Common myeloid progenitor, CD34-positive (primary cell): Measurements from ENCODE around the gene SLC22A23.

Experiments used
- CTCF ChIA-PET: fragments of 350-600 bp; sonication (Branson Sonifier 250); formaldehyde crosslinking; loops from one replicate; lab custom pipeline; 2021; ENCODE audit warnings: antibody characterized with exemption; lab: Charles Lee
- POLR2A ChIA-PET: fragments of 350-600 bp; sonication (Branson Sonifier 250); formaldehyde crosslinking; loops from one replicate; lab custom pipeline; 2021; ENCODE audit warnings: antibody characterized with exemption; lab: Charles Lee
- DNase-seq, 3 donors: peaks; one replicate each; pipeline versions ENCODE4 v3.0.0 to v3.0.0-alpha.2; 2013
- H3K27ac ChIP-seq, 2 experiments: 1 replicate in 1 of 2; 2 replicates in 1 of 2; pipeline ENCODE4 v1.7.0; 2013; ENCODE audit warnings: inconsistent platforms in 2 of 2, low read length in 2 of 2, mild to moderate bottlenecking in 2 of 2, low read depth in 1 of 2, moderate library complexity in 1 of 2; ENCODE audit not compliant: severe bottlenecking in 2 of 2, insufficient read depth in 1 of 2, poor library complexity in 1 of 2
- H3K27me3 ChIP-seq, 5 experiments: replicated peaks in 2 of 5; 1 replicate in 3 of 5; 2 replicates in 2 of 5; pipeline versions ENCODE4 v1.6.1 to v1.7.0; 2013; ENCODE audit warnings: low read length in 4 of 5, mild to moderate bottlenecking in 2 of 5, moderate library complexity in 2 of 5, inconsistent platforms in 1 of 5; ENCODE audit not compliant: insufficient read depth in 5 of 5, control insufficient read depth in 4 of 5
- H3K36me3 ChIP-seq, 4 experiments: 1 replicate in 2 of 4; 2 replicates in 2 of 4; pipeline versions ENCODE4 v1.6.1 to v1.7.0; 2013; ENCODE audit warnings: low read length in 3 of 4, control low read depth in 1 of 4, mild to moderate bottlenecking in 1 of 4; ENCODE audit not compliant: control insufficient read depth in 4 of 4, insufficient read depth in 4 of 4
- H3K4me1 ChIP-seq, 4 experiments: 1 replicate in 3 of 4; 2 replicates in 1 of 4; pipeline versions ENCODE4 v1.6.1 to v1.7.1; 2013; ENCODE audit warnings: low read length in 3 of 4, mild to moderate bottlenecking in 3 of 4, control low read depth in 1 of 4, inconsistent platforms in 1 of 4, moderate library complexity in 1 of 4; ENCODE audit not compliant: control insufficient read depth in 4 of 4, insufficient read depth in 4 of 4; ENCODE audit errors: control extremely low read depth in 1 of 4
- H3K4me3 ChIP-seq, 7 experiments: 1 replicate in 4 of 7; 2 replicates in 3 of 7; pipeline versions ENCODE4 v1.5.1 to v1.7.0; 2013; ENCODE audit warnings: mild to moderate bottlenecking in 7 of 7, low read length in 6 of 7, moderate library complexity in 6 of 7, inconsistent platforms in 2 of 7, low read depth in 2 of 7, control low read depth in 1 of 7; ENCODE audit not compliant: insufficient read depth in 4 of 7, control insufficient read depth in 1 of 7; ENCODE audit errors: extremely low read depth in 1 of 7
- H3K9me3 ChIP-seq, 5 experiments: 1 replicate in 4 of 5; 2 replicates in 1 of 5; pipeline versions ENCODE4 v1.6.1 to v1.7.1; 2013; ENCODE audit warnings: low read length in 4 of 5, mild to moderate bottlenecking in 2 of 5, inconsistent platforms in 1 of 5, low read depth in 1 of 5, moderate library complexity in 1 of 5; ENCODE audit not compliant: control insufficient read depth in 4 of 5, insufficient read depth in 2 of 5; ENCODE audit errors: control extremely low read depth in 1 of 5
- WGBS: methylation state at CpG from one replicate; pipeline ENCODE4 v1.1.5; 2013; ENCODE audit not compliant: insufficient coverage; 5-methylcytosine and 5-hydroxymethylcytosine counted together

SLC22A23 gene

DNA sequence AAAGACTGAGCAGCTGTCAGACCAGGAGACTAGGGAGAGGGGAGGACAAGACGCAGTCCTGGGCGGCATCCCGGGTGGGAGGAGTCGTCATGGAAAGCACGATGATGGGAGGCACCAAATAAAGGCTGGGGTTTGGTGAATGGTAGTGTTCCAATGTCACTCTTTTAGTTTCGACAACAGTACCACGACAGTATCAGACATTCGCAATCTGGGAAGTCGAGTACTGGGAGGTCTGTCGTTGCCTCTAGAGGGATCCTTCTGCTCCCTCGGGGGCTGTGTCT is 166.0 kb downstream of the SLC22A23 start:
- Histone ChIP-seq H3K9me3 (no peaks in the 10 kb centered on the region), H3K36me3 (peaks cover 0 to 4% (median 0%) of the 10 kb centered on the region in 4 experiments), H3K4me1 (peaks cover 0 to 2% (median 0%) of the 10 kb centered on the region in 4 experiments), H3K4me3 (no peak overlapping the region), H3K27me3 (no peaks in the 10 kb centered on the region), H3K27ac (no peak overlapping the region)
- no peak for DNase-seq
- 81% methylated on average over 11 of the region's 11 CpGs for WGBS
- CTCF ChIA-PET = interaction anchor here (1.2 to 1.5 kb wide), 2 partner anchors 440 to 458 kb away, joined by 3 read pairs; no protein-coding TSS in a partner anchor
- POLR2A ChIA-PET = no interaction called here

GRCh38 chr6:3290149-3290930 is 166.5 kb downstream of the SLC22A23 start:
- peaks cover 0 to 2% (median 0%) of the 10 kb centered on the region in 4 experiments for H3K4me1 ChIP-seq
- DNase-seq = no peak
- no peak overlapping the region for H3K27ac ChIP-seq
- H3K36me3 ChIP-seq = peaks cover 0 to 4% (median 0%) of the 10 kb centered on the region in 4 experiments
- ChIA-PET POLR2A (no interaction called here), CTCF (interaction anchor here (0.9 to 1.3 kb wide), 3 partner anchors 18 to 459 kb away, joined by 3 to 4 read pairs (median 3); no protein-coding TSS in a partner anchor)
- no peaks in the 10 kb centered on the region for H3K27me3 ChIP-seq
- H3K9me3 ChIP-seq = no peaks in the 10 kb centered on the region
- WGBS = 96% methylated on average over 12 of the region's 15 CpGs
- H3K4me3 ChIP-seq = no peak overlapping the region

DNA sequence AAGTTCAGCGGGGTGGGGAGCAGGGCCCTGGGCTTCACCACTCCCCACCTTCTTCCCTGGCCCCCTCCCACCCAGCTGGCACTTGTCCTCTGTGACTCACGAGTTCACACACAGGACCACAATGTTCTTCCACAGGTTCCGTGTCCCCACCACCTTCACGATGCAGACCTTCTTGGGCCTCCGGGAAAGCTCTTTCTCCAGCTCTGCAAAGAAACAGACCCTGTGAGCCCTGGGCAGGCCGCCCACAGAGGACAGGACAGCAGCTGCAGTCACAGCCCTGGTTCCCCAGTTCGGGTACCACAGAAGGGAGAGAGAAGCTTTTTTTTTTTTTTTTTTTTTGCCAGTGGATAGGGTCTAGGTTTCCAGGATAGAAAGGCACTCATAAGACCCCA is 167.2 kb downstream of the SLC22A23 start:
- 93% methylated on average over 3 of the region's 7 CpGs for WGBS
- POLR2A ChIA-PET = interaction anchor here (0.6 kb wide), 1 partner anchor 35 kb away, joined by 3 read pairs; no protein-coding TSS in a partner anchor
- H3K27ac ChIP-seq = no peak overlapping the region
- H3K4me1 ChIP-seq = peaks cover 0 to 2% (median 0%) of the 10 kb centered on the region in 4 experiments
- H3K36me3 ChIP-seq = peaks cover 0 to 4% (median 0%) of the 10 kb centered on the region in 4 experiments
- H3K9me3 ChIP-seq = no peaks in the 10 kb centered on the region
- no peak for DNase-seq
- no peak overlapping the region for H3K4me3 ChIP-seq
- CTCF ChIA-PET = interaction anchor here (0.9 to 1.3 kb wide), 3 partner anchors 12 to 440 kb away, joined by 3 to 4 read pairs (median 3); no protein-coding TSS in a partner anchor
- H3K27me3 ChIP-seq = no peaks in the 10 kb centered on the region

GRCh38 chr6:3288711-3289663 is 167.9 kb downstream of the SLC22A23 start:
- H3K36me3 ChIP-seq = peaks cover 0 to 4% (median 0%) of the 10 kb centered on the region in 4 experiments
- no peak overlapping the region for H3K27ac ChIP-seq
- 94% methylated on average over 18 of the region's 21 CpGs for WGBS
- no peak for DNase-seq
- no peaks in the 10 kb centered on the region for H3K9me3 ChIP-seq
- POLR2A ChIA-PET = interaction anchor here (0.6 kb wide), 1 partner anchor 35 kb away, joined by 3 read pairs; no protein-coding TSS in a partner anchor
- CTCF ChIA-PET = interaction anchor here (1.1 to 1.3 kb wide), 3 partner anchors 12 to 441 kb away, joined by 3 to 4 read pairs (median 3); no protein-coding TSS in a partner anchor
- no peak overlapping the region for H3K4me3 ChIP-seq
- no peaks in the 10 kb centered on the region for H3K27me3 ChIP-seq
- peaks cover 0 to 2% (median 0%) of the 10 kb centered on the region in 4 experiments for H3K4me1 ChIP-seq

GRCh38 chr6:3287976-3288707 is 168.7 kb downstream of the SLC22A23 start:
- peaks cover 0 to 4% (median 1%) of the 10 kb centered on the region in 4 experiments for H3K36me3 ChIP-seq
- no peaks in the 10 kb centered on the region for H3K9me3 ChIP-seq
- peaks cover 0 to 2% (median 0%) of the 10 kb centered on the region in 4 experiments for H3K4me1 ChIP-seq
- ChIA-PET CTCF (interaction anchor here (1.2 kb wide), 1 partner anchor 442 kb away, joined by 3 read pairs; no protein-coding TSS in a partner anchor), POLR2A (no interaction called here)
- H3K27me3 ChIP-seq = no peaks in the 10 kb centered on the region
- DNase-seq = peak; percentile 32 to 83 (median 60)
- H3K27ac ChIP-seq = no peak overlapping the region
- H3K4me3 ChIP-seq = no peak overlapping the region
- WGBS = 79% methylated on average over 11 of the region's 17 CpGs

DNA sequence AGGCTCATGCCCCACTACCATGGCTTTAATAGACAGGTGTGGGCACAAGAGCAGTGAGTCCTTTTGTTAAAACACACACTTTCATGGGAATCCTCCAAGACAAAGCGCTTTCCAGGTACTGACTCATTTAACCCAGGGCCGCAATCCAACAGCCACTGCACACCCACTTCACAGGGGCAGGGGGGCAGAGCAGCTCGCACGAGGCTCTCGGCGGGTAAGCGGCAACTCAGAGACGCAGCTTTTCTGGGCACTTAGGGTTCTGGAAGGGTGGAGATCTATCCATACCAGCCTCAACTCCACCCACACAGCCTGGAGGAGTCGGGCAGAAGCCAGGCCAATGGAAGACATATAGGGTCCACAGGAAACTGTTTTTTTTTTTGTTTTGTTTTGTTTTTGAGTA is 169.5 kb downstream of the SLC22A23 start:
- POLR2A ChIA-PET = no interaction called here

More for the DNA sequence above, 169.5 kb downstream of the SLC22A23 start:
- peaks cover 0 to 3% (median 0%) of the 10 kb centered on the region in 4 experiments for H3K4me1 ChIP-seq
- no peak for DNase-seq
- peaks cover 0 to 10% (median 1%) of the 10 kb centered on the region in 4 experiments for H3K36me3 ChIP-seq
- no peak overlapping the region for H3K4me3 ChIP-seq
- WGBS = no CpG with 5 or more reads among the region's 9 CpGs
- H3K27ac ChIP-seq = no peak overlapping the region
- H3K9me3 ChIP-seq = no peaks in the 10 kb centered on the region
- CTCF ChIA-PET = no interaction called here
- H3K27me3 ChIP-seq = no peaks in the 10 kb centered on the region
